HEK293T (cell line): ENCODE data around the gene RAP1GDS1.

Source experiments
- BHLHE40 ChIP-seq: fragments of 450-650 bp; IDR thresholded peaks from 2 replicates; pipeline ENCODE4 v1.6.1; 2016; ENCODE audit warnings: mild to moderate bottlenecking, moderate library complexity, borderline replicate concordance
- CTBP1 ChIP-seq: fragments of 450-650 bp; IDR thresholded peaks from 2 replicates; pipeline ENCODE4 v1.6.1; 2016; ENCODE audit warnings: borderline replicate concordance
- ELF4 ChIP-seq: fragments of 450-650 bp; IDR thresholded peaks from 2 replicates; pipeline ENCODE4 v1.6.1; 2017; ENCODE audit warnings: antibody characterized with exemption
- FOXA1 ChIP-seq: fragments of 450-650 bp; IDR thresholded peaks from 2 replicates; pipeline ENCODE4 v1.6.1; 2016; ENCODE audit warnings: mild to moderate bottlenecking
- FOXM1 ChIP-seq: fragments of 450-650 bp; IDR thresholded peaks from 2 replicates; pipeline ENCODE4 v1.6.1; 2017; ENCODE audit warnings: mild to moderate bottlenecking, borderline replicate concordance
- LEF1 ChIP-seq: fragments of 450-650 bp; IDR thresholded peaks from 2 replicates; pipeline ENCODE4 v1.6.1; 2017; ENCODE audit warnings: mild to moderate bottlenecking, borderline replicate concordance
- SP1 ChIP-seq: fragments of 450-650 bp; IDR thresholded peaks from 2 replicates; pipeline ENCODE4 v1.6.1; 2017
- SUZ12 ChIP-seq: fragments of 450-650 bp; IDR thresholded peaks from 2 replicates; pipeline ENCODE4 v1.6.1; 2016; ENCODE audit warnings: mild to moderate bottlenecking
- TARDBP ChIP-seq: fragments of 450-650 bp; IDR thresholded peaks from 2 replicates; pipeline ENCODE4 v1.6.1; 2016

- TF ChIP-seq SP1, result no peak
- no peak for TF ChIP-seq LEF1
- TF ChIP-seq CTBP1, result no peak
- TF ChIP-seq SUZ12, result no peak
- no peak for TF ChIP-seq ELF4
- TF ChIP-seq BHLHE40, result no peak
- no peak for TF ChIP-seq TARDBP
- TF ChIP-seq FOXM1, result no peak
- TF ChIP-seq FOXA1, result no peak
Measured at GRCh38 chr4:98352940-98353339, 91.8 kb downstream of the RAP1GDS1 start.
